ENCODE measurements around the gene TKT. TPM values are rescaled to one million over a fixed set of nuclear protein-coding genes. Genes with fewer than 3 reads are reported as not detected.

Gene TKT
- total RNA-seq, 1 experiment from 2014 or later: 339 TPM

DNA sequence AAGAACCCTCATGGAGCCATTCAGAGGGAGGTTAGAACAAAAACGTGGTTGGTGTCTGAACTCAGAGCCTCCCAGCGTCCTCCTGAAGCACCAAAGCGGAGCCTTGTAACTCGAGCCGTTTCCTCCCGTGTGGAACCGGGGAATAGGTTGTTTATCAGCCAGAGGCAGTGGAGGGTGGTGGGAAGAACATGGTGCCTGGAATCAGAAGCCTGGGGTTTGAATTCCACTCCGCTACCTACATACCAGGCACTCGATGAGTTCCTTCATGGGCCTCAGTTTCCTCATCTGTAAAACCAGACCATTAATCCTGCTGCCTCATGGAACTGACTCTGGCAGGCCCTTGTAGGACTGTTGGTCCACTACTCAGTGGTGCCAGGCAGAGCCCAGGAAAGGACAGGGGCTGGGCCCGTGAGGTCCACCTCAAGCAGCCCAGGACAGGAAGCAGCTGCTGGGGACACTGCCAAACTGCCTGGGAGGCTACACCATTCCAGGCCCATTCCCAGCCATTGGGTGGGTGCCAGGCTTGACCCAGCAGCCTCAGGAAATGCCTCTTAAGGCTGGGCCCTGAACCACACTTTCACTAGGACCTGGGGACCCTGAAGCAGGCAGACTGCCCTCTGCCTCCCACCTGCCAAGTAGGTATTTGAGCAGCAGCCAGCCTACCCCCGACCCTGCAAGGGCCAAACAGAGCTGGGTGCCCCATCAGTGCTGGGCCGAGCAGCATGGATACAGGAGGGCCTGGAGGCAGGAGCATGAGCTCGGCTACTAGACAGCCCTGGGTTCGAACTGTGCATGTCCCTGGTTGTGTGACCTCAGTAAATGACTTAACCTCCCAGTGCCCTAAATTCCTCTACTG, 61.4 kb downstream of the TKT start:
- Histone ChIP-seq H3K4me3 (ENCODE audit: low read depth, low read length) (no peak overlapping the region), H3K4me1 (no peaks in the 10 kb centered on the region), H3K27me3 (replicated peaks; ENCODE audit: control insufficient read depth, insufficient read depth, low read length) (no peaks in the 10 kb centered on the region; the same call in 1 of the 2 replicates), H3K36me3 (ENCODE audit: control insufficient read depth, insufficient read depth, low read length) (peaks cover 2% of the 10 kb centered on the region), H3K9me3 (no peaks in the 10 kb centered on the region)
- Mint-ChIP-seq H3K27ac (ENCODE audit: unreplicated experiment) (no peak overlapping the region), H3K9me3 (ENCODE audit: unreplicated experiment) (no peaks in the 10 kb centered on the region), H3K4me1 (ENCODE audit: low read depth, unreplicated experiment) (no peaks in the 10 kb centered on the region), H3K27me3 (ENCODE audit: insufficient read depth, unreplicated experiment) (no peaks in the 10 kb centered on the region), H3K36me3 (ENCODE audit: insufficient read depth, unreplicated experiment) (no peaks in the 10 kb centered on the region), H3K4me3 (ENCODE audit: unreplicated experiment) (no peak overlapping the region)
- intact Hi-C loops (cut with micrococcal nuclease; ENCODE audit: unreplicated experiment): loop anchor here (5.0 kb wide), 1 partner anchor 37 kb away; no protein-coding TSS in a partner anchor
- no TSS peak for BruUV-seq (replicated peaks)
- POLR2A ChIA-PET: no interaction called here
- TF ChIP-seq, protein P1, sequence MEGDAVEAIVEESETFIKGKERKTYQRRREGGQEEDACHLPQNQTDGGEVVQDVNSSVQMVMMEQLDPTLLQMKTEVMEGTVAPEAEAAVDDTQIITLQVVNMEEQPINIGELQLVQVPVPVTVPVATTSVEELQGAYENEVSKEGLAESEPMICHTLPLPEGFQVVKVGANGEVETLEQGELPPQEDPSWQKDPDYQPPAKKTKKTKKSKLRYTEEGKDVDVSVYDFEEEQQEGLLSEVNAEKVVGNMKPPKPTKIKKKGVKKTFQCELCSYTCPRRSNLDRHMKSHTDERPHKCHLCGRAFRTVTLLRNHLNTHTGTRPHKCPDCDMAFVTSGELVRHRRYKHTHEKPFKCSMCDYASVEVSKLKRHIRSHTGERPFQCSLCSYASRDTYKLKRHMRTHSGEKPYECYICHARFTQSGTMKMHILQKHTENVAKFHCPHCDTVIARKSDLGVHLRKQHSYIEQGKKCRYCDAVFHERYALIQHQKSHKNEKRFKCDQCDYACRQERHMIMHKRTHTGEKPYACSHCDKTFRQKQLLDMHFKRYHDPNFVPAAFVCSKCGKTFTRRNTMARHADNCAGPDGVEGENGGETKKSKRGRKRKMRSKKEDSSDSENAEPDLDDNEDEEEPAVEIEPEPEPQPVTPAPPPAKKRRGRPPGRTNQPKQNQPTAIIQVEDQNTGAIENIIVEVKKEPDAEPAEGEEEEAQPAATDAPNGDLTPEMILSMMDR (IDR thresholded peaks at IDR 0.05; ENCODE audit: insufficient read depth in 1 of 2, low read depth in 1 of 2, low read length in 1 of 2, severe bottlenecking in 1 of 2, unreplicated experiment in 1 of 2): no peak
- CTCF ChIA-PET: interaction anchor here (0.8 to 2.5 kb wide), 2 partner anchors 80 to 90 kb away, joined by 3 to 30 read pairs; no protein-coding TSS in a partner anchor
- DNase-seq: no peak

DNA sequence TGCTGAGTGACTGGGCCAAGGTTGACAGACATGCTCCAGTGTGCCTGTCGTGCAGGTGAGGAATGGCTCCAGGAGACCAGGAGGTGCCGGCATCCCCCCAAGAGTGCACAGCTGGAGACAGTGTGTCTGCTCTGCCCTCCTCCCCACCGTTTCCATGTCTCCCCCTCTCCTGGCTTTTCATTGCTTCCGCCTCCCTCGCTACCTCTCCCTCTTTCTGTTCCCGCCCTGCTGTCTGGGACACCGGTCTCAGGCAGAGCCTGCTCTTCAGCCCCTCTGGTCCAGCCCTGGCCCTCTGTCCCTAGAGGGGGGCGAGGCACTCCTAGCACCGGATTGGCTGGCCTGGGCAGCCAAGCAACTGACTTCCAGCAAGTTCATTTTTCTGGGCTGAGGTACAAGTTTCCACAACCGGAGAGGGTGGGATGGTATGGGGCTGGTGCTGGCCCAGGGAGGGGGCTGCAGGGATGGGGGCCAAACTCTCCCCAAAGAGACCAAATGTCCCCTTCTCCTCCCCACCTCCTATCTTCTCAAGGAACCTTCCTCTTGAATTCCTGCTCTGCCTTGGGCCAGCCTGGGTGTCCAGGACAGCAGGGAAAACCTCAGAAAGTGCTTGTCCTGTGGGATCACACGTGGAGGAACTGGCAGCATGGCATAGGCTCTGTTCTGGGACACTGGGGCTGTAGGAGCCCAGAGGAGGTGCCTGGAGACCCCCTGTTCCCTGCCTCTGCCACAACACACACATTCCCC, 62.2 kb downstream of the TKT start:
- CTCF ChIA-PET: no interaction called here

DNA sequence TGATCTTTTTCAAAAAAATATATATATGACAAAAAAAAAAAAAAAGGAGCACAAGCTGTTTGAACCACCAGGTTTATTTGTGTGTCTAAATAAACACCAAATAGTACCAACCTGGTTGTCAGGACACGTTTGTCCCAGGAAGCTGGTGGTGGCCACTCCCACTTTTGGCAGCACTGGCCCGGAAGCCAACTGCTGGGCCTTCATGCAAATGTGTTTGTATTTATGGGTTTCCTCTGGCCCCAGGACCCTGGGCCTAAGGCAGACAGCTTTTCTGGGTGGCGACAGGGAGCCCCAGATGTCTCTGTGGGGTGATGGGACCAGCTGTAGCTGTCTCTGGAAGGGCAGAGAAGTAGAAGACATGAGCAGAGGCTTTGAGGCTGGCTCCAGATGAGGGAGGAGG, 63.2 kb downstream of the TKT start:
- intact Hi-C loops (cut with micrococcal nuclease; ENCODE audit: unreplicated experiment): no loop called here
- no peaks in the 10 kb centered on the region for H3K27me3 Mint-ChIP-seq (ENCODE audit: insufficient read depth, unreplicated experiment)
- BruUV-seq (replicated peaks): no TSS peak
- ChIA-PET CTCF (interaction anchor here (0.7 kb wide), 1 partner anchor 107 kb away, joined by 3 read pairs; no protein-coding TSS in a partner anchor), POLR2A (no interaction called here)
- H3K36me3 Mint-ChIP-seq (ENCODE audit: insufficient read depth, unreplicated experiment): peaks cover under 1% of the 10 kb centered on the region
- Histone ChIP-seq H3K4me3 (ENCODE audit: low read depth, low read length) (no peak overlapping the region), H3K4me1 (no peaks in the 10 kb centered on the region), H3K36me3 (ENCODE audit: control insufficient read depth, insufficient read depth, low read length) (peaks cover 4% of the 10 kb centered on the region), H3K9me3 (no peaks in the 10 kb centered on the region), H3K27me3 (replicated peaks; ENCODE audit: control insufficient read depth, insufficient read depth, low read length) (no peaks in the 10 kb centered on the region)
- no peaks in the 10 kb centered on the region for H3K9me3 Mint-ChIP-seq (ENCODE audit: unreplicated experiment)
- H3K4me3 Mint-ChIP-seq (ENCODE audit: unreplicated experiment): no peak overlapping the region
- TF ChIP-seq, protein P1 (IDR thresholded peaks at IDR 0.05; ENCODE audit: insufficient read depth in 1 of 2, low read depth in 1 of 2, low read length in 1 of 2, severe bottlenecking in 1 of 2, unreplicated experiment in 1 of 2): no peak
- H3K4me1 Mint-ChIP-seq (ENCODE audit: low read depth, unreplicated experiment): no peaks in the 10 kb centered on the region
- no peak for DNase-seq
- H3K27ac Mint-ChIP-seq (ENCODE audit: unreplicated experiment): no peak overlapping the region

More for the DNA sequence above, 62.2 kb downstream of the TKT start:
- BruUV-seq (replicated peaks): no TSS peak
- H3K27ac Mint-ChIP-seq (ENCODE audit: unreplicated experiment): no peak overlapping the region
- no peaks in the 10 kb centered on the region for H3K4me1 ChIP-seq
- TF ChIP-seq, protein P1 (IDR thresholded peaks at IDR 0.05; ENCODE audit: insufficient read depth in 1 of 2, low read depth in 1 of 2, low read length in 1 of 2, severe bottlenecking in 1 of 2, unreplicated experiment in 1 of 2): no peak
- H3K4me3 ChIP-seq (ENCODE audit: low read depth, low read length): no peak overlapping the region
- no peaks in the 10 kb centered on the region for H3K9me3 Mint-ChIP-seq (ENCODE audit: unreplicated experiment)
- no peak overlapping the region for H3K4me3 Mint-ChIP-seq (ENCODE audit: unreplicated experiment)
- DNase-seq: no peak
- no peaks in the 10 kb centered on the region for H3K36me3 Mint-ChIP-seq (ENCODE audit: insufficient read depth, unreplicated experiment)
- H3K4me1 Mint-ChIP-seq (ENCODE audit: low read depth, unreplicated experiment): no peaks in the 10 kb centered on the region
- H3K9me3 ChIP-seq: no peaks in the 10 kb centered on the region
- H3K27me3 Mint-ChIP-seq (ENCODE audit: insufficient read depth, unreplicated experiment): no peaks in the 10 kb centered on the region
- peaks cover 4% of the 10 kb centered on the region for H3K36me3 ChIP-seq (ENCODE audit: control insufficient read depth, insufficient read depth, low read length)
- H3K27me3 ChIP-seq (replicated peaks; ENCODE audit: control insufficient read depth, insufficient read depth, low read length): no peaks in the 10 kb centered on the region; the same call in 1 of the 2 replicates
- intact Hi-C loops (cut with micrococcal nuclease; ENCODE audit: unreplicated experiment): no loop called here
- POLR2A ChIA-PET: no interaction called here

All from Caco-2 (cell line).